Stomach (tissue), 4 donors: ENCODE measurements around the gene LEFTY2.

Source experiments
- CTCF ChIP-seq, 7 experiments: fragments of 450-650 bp in 4 of 7; fragments of 200-600 bp in 3 of 7; sonication (generic) in 3 of 7; IDR thresholded peaks; one replicate each; pipeline ENCODE4 v1.5.1; 2016 to 2019; ENCODE audit warnings: antibody characterized with exemption in 7 of 7, control low read depth in 2 of 7, mild to moderate bottlenecking in 1 of 7
- POLR2A ChIP-seq, 4 donors: fragments of 450-650 bp; IDR thresholded peaks; one replicate each; pipeline ENCODE4 v1.6.1; 2016; ENCODE audit warnings: antibody characterized with exemption in 4 of 4, control low read depth in 2 of 4, mild to moderate bottlenecking in 1 of 4, moderate library complexity in 1 of 4
- POLR2AphosphoS5 ChIP-seq, 3 donors: sonication (generic); formaldehyde crosslinking; IDR thresholded peaks; one replicate each; pipeline ENCODE4 v1.6.1; 2016; ENCODE audit warnings: antibody characterized with exemption in 3 of 3

GRCh38 chr1:225934711-225935110 is 6.3 kb downstream of the LEFTY2 start:
- no peak for TF ChIP-seq CTCF (IDR thresholded peaks at IDR 0.05)
- no peak for TF ChIP-seq POLR2AphosphoS5 (IDR thresholded peaks at IDR 0.05)
- TF ChIP-seq POLR2A (IDR thresholded peaks at IDR 0.05): no peak
